Liver (tissue), 9 donors: ENCODE measurements around the gene TFF1. TPM values are rescaled to one million over a fixed set of nuclear protein-coding genes. Genes with fewer than 3 reads are reported as not detected.

Experiments used
- DNase-seq: peaks from one replicate; pipeline ENCODE4 v3.0.0-alpha.2; 2017; ENCODE audit warnings: low spot score
- H3K27ac ChIP-seq, 2 donors: one replicate each; pipeline ENCODE4 v1.7.0; 2013; ENCODE audit warnings: inconsistent platforms in 2 of 2, low read length in 2 of 2, control low read depth in 1 of 2, low read depth in 1 of 2, mild to moderate bottlenecking in 1 of 2
- H3K27me3 ChIP-seq, 4 donors: one replicate each; pipeline versions ENCODE4 v1.6.1 to v1.7.0; 2013; ENCODE audit warnings: low read length in 3 of 4, inconsistent platforms in 1 of 4, mild to moderate bottlenecking in 1 of 4, moderate library complexity in 1 of 4; ENCODE audit not compliant: control insufficient read depth in 4 of 4, insufficient read depth in 4 of 4
- H3K36me3 ChIP-seq, 4 donors: one replicate each; pipeline versions ENCODE4 v1.6.1 to v1.7.0; 2013; ENCODE audit warnings: low read length in 3 of 4, mild to moderate bottlenecking in 3 of 4, low read depth in 1 of 4, moderate library complexity in 1 of 4; ENCODE audit not compliant: control insufficient read depth in 4 of 4, insufficient read depth in 3 of 4
- H3K4me1 ChIP-seq, 4 donors: one replicate each; pipeline versions ENCODE4 v1.6.1 to v1.7.0; 2013; ENCODE audit warnings: low read length in 3 of 4, mild to moderate bottlenecking in 3 of 4, moderate library complexity in 1 of 4; ENCODE audit not compliant: control insufficient read depth in 4 of 4, insufficient read depth in 4 of 4
- H3K4me3 ChIP-seq, 3 donors: one replicate each; pipeline versions ENCODE4 v1.6.1 to v1.7.0; 2013; ENCODE audit warnings: low read length in 3 of 3, control low read depth in 1 of 3, low read depth in 1 of 3, mild to moderate bottlenecking in 1 of 3
- H3K9ac ChIP-seq, 2 donors: one replicate each; pipeline ENCODE4 v1.7.0; 2013; ENCODE audit warnings: low read length in 2 of 2, mild to moderate bottlenecking in 2 of 2, moderate library complexity in 2 of 2, control low read depth in 1 of 2, low read depth in 1 of 2
- H3K9me3 ChIP-seq, 4 donors: one replicate each; pipeline versions ENCODE4 v1.6.1 to v1.7.0; 2013; ENCODE audit warnings: low read length in 3 of 4; ENCODE audit not compliant: control insufficient read depth in 4 of 4
- ATF3 ChIP-seq: IDR thresholded peaks from 2 replicates; pipeline ENCODE4 v1.6.1; 2016; ENCODE audit warnings: antibody characterized with exemption
- EGR1 ChIP-seq, 2 donors: IDR thresholded peaks; 2 replicates each; pipeline ENCODE4 v1.6.1; 2016 to 2018; ENCODE audit warnings: antibody characterized with exemption in 2 of 2, low read depth in 2 of 2
- FOXA1 ChIP-seq: IDR thresholded peaks from 2 replicates; pipeline ENCODE4 v1.6.1; 2016; ENCODE audit warnings: antibody characterized with exemption
- FOXA2 ChIP-seq: IDR thresholded peaks from 2 replicates; pipeline ENCODE4 v1.6.1; 2016; ENCODE audit warnings: antibody characterized with exemption
- GABPA ChIP-seq, 2 donors: IDR thresholded peaks in 1 of 2; conservative IDR thresholded peaks in 1 of 2; 2 replicates each; pipeline ENCODE4 v1.6.1; 2016; ENCODE audit warnings: antibody characterized with exemption in 2 of 2, mild to moderate bottlenecking in 1 of 2, moderate library complexity in 1 of 2
- HNF4A ChIP-seq, 2 donors: conservative IDR thresholded peaks; 2 replicates each; pipeline ENCODE4 v1.6.1; 2016; ENCODE audit warnings: antibody characterized with exemption in 2 of 2, mild to moderate bottlenecking in 2 of 2
- HNF4G ChIP-seq: IDR thresholded peaks from 2 replicates; pipeline ENCODE4 v1.6.1; 2016; ENCODE audit warnings: antibody characterized with exemption
- JUND ChIP-seq, 2 donors: IDR thresholded peaks; 2 replicates each; pipeline ENCODE4 v1.6.1; 2016; ENCODE audit warnings: antibody characterized with exemption in 2 of 2
- MAX ChIP-seq: IDR thresholded peaks from 2 replicates; pipeline ENCODE4 v1.6.1; 2016; ENCODE audit warnings: antibody characterized with exemption
- NR2F2 ChIP-seq: IDR thresholded peaks from 2 replicates; pipeline ENCODE4 v1.6.1; 2016; ENCODE audit warnings: antibody characterized with exemption
- RAD21 ChIP-seq, 2 donors: IDR thresholded peaks; 2 replicates each; pipeline ENCODE4 v1.6.1; 2016; ENCODE audit warnings: antibody characterized with exemption in 2 of 2, mild to moderate bottlenecking in 2 of 2
- RXRA ChIP-seq, 2 donors: IDR thresholded peaks; 2 replicates each; pipeline ENCODE4 v1.6.1; 2017 to 2018; ENCODE audit warnings: antibody characterized with exemption in 2 of 2, mild to moderate bottlenecking in 1 of 2
- SP1 ChIP-seq: IDR thresholded peaks from 2 replicates; pipeline ENCODE4 v1.6.1; 2018; ENCODE audit warnings: antibody characterized with exemption, mild to moderate bottlenecking
- TAF1 ChIP-seq: conservative IDR thresholded peaks from 2 replicates; pipeline ENCODE4 v1.6.1; 2016; ENCODE audit warnings: antibody characterized with exemption, mild to moderate bottlenecking
- YY1 ChIP-seq: IDR thresholded peaks from 2 replicates; pipeline ENCODE4 v1.6.1; 2016; ENCODE audit warnings: antibody characterized with exemption, mild to moderate bottlenecking
- ZBTB33 ChIP-seq: IDR thresholded peaks from 2 replicates; pipeline ENCODE4 v1.6.1; 2016; ENCODE audit warnings: antibody characterized with exemption
- whole genome bisulfite sequencing: extraction: QIAGEN DNeasy Blood & Tissue Kit; methylation state at CpG from one replicate; pipeline ENCODE4 v1.1.7; 2013; 5-methylcytosine and 5-hydroxymethylcytosine counted together
- polyA plus RNA-seq, 2 donors: library from polyadenylated mRNA; stranded (reverse) in 1 of 2; unstranded in 1 of 2; fragments of 200-250 nt in 1 of 2; fragments of >200 nt in 1 of 2; fragmentation: Nextera tagmentation in 1 of 2; extraction: Ambion mirVana in 1 of 2; gene quantifications; one replicate each; pipeline versions ENCODE4 v1.2.1 to v1.2.3, GENCODE V29; 2013 to 2015
- total RNA-seq, 2 donors: library from RNA; depleted of rRNA; stranded (reverse); fragments of >200 nt; gene quantifications; one replicate each; pipeline ENCODE4 v1.2.3, GENCODE V29; 2014
- TF ChIP-seq, protein P1 (sequence below): fragments of 150-350 bp; IDR thresholded peaks from 2 replicates; pipeline ENCODE4 v1.5.1; 2017; ENCODE audit warnings: improper control_type of control experiment, low read depth, low read length; ENCODE audit not compliant: missing input control
- donor health status: healthy.
- donor health status: healthy.
- donor health status: healthy.
- donor health status: healthy.
- donor health status: healthy.

The TFF1 gene
- total and polyA plus RNA-seq, 4 donors: not detected

DNA sequence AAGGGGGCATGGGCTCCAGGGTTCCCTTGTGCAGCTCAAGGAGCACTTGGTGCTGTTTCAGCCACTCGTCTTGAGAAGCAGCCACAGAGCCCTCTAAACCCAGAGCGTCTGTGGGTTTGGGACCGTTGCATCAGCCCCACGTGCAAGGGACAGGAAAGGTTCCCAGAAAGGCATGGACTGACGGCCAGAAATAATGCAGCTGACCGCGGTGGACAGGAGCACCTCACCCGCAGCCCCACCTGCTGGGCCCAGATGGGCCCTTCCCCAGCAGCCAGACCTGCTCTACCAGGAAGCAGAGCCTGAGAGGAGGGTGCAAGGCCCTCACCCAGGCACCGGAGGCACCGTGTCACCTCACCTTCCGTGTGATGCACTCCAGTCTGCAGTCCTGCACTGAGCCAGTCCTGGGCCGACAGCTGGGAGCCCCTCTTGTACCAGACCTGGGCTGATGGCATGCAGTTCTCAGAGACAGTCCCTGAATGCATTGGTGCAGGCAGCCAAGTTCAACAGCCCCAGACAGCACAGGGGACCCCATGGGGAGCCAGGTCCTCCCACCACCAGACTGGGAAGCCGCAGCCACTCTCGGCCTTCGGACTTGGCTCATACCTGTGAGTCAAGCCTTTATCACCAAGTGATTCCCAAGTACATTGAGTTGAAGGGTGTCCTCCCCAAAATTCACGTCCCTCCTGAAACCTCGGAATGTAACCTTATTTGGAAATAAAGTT lies 46.3 kb downstream of the TFF1 start:
- Histone ChIP-seq H3K36me3 (no peaks in the 10 kb centered on the region), H3K4me1 (no peaks in the 10 kb centered on the region), H3K4me3 (no peak overlapping the region), H3K27ac (no peak overlapping the region), H3K27me3 (peaks cover 0 to 4% (median 0%) of the 10 kb centered on the region in 4 donors), H3K9me3 (no peaks in the 10 kb centered on the region), H3K9ac (no peak overlapping the region)
- WGBS: 73% methylated on average over 17 of the region's 17 CpGs
- no peak for DNase-seq
- no peak for TF ChIP-seq GABPA (IDR thresholded peaks at IDR 0.05 in 1 of 2, conservative IDR thresholded peaks at IDR 0.05 in 1 of 2)
- TF ChIP-seq NR2F2: no peak
- no peak for TF ChIP-seq MAX
- TF ChIP-seq EGR1 (IDR thresholded peaks at IDR 0.05; ENCODE audit: low read depth in 2 of 2): no peak
- TF ChIP-seq YY1: no peak
- TF ChIP-seq RXRA (IDR thresholded peaks at IDR 0.05): no peak
- TF ChIP-seq FOXA1: no peak
- TF ChIP-seq RAD21 (IDR thresholded peaks at IDR 0.05): no peak
- no peak for TF ChIP-seq SP1
- no peak for TF ChIP-seq TAF1
- no peak for TF ChIP-seq JUND (IDR thresholded peaks at IDR 0.05)
- no peak for TF ChIP-seq FOXA2
- TF ChIP-seq ZBTB33: no peak

- Histone ChIP-seq H3K27me3 (peaks cover 0 to 4% (median 0%) of the 10 kb centered on the region in 4 donors), H3K9me3 (no peaks in the 10 kb centered on the region), H3K27ac (no peak overlapping the region), H3K9ac (no peak overlapping the region), H3K4me1 (no peaks in the 10 kb centered on the region), H3K36me3 (no peaks in the 10 kb centered on the region), H3K4me3 (no peak overlapping the region)
- 61% methylated on average over 10 of the region's 10 CpGs for WGBS
- DNase-seq: no peak
- TF ChIP-seq EGR1 (IDR thresholded peaks at IDR 0.05; ENCODE audit: low read depth in 2 of 2) (no peak), ATF3 (no peak)
These were observed 47.0 kb downstream of the TFF1 start for GRCh38 chr21:42319376-42319775.

DNA sequence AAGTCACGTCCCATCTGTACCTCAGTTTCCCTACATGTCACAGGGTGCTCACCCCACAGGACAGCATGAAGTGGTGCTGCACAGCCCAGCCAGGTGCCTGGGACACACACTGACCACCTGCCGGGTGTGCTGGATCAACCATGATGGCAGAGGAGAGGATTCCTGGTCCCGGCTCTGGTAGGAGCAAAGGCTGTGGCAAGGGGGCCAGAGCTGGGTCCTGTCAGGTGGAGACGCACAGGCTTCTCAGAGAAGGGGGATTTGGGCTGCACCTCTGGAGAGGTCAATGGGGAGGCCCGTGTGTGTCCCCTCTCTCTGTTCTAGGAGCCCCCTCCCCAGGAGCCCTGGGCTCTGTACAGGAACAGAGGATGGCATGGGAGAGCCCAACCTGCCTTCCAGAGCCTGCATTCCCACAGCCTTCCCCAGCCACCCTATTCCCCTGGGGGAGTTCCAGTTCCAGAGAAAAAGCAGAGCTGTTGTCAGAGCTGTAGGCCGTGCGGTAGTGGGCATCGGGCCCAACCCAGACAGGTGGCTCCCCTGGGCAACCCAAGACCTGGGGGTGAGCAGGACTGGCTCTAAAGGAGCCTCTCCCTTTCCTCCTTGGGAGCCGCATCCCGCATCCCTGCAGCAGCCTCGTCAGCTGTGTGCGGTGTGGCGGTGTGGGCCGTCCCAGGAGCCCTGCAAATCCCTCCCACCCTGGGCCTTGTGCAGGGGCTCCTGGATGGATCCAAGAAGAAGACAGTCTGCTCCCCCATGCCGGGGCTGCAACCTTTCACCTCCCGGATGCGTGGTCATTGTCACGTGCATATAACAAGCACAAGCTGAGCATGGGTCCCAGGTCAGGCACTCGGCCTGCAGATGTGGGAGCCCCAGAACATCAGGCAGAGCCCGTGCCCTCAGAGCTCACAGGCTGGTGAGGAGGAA lies 48.2 kb downstream of the TFF1 start:
- TF ChIP-seq, protein P1, sequence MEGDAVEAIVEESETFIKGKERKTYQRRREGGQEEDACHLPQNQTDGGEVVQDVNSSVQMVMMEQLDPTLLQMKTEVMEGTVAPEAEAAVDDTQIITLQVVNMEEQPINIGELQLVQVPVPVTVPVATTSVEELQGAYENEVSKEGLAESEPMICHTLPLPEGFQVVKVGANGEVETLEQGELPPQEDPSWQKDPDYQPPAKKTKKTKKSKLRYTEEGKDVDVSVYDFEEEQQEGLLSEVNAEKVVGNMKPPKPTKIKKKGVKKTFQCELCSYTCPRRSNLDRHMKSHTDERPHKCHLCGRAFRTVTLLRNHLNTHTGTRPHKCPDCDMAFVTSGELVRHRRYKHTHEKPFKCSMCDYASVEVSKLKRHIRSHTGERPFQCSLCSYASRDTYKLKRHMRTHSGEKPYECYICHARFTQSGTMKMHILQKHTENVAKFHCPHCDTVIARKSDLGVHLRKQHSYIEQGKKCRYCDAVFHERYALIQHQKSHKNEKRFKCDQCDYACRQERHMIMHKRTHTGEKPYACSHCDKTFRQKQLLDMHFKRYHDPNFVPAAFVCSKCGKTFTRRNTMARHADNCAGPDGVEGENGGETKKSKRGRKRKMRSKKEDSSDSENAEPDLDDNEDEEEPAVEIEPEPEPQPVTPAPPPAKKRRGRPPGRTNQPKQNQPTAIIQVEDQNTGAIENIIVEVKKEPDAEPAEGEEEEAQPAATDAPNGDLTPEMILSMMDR: no peak
- TF ChIP-seq FOXA1: no peak
- no peak for TF ChIP-seq NR2F2
- TF ChIP-seq ATF3: no peak
- no peak for TF ChIP-seq RAD21 (IDR thresholded peaks at IDR 0.05)
- no peak for TF ChIP-seq FOXA2
- TF ChIP-seq GABPA (IDR thresholded peaks at IDR 0.05 in 1 of 2, conservative IDR thresholded peaks at IDR 0.05 in 1 of 2): no peak
- no peak for TF ChIP-seq TAF1
- TF ChIP-seq HNF4A (conservative IDR thresholded peaks at IDR 0.05): no peak
- no peak for TF ChIP-seq MAX
- TF ChIP-seq JUND (IDR thresholded peaks at IDR 0.05): no peak
- no peak for TF ChIP-seq EGR1 (IDR thresholded peaks at IDR 0.05; ENCODE audit: low read depth in 2 of 2)
- TF ChIP-seq ZBTB33: no peak
- TF ChIP-seq HNF4G: no peak
- Histone ChIP-seq H3K36me3 (no peaks in the 10 kb centered on the region), H3K27ac (no peak overlapping the region), H3K9me3 (no peaks in the 10 kb centered on the region), H3K4me1 (peaks cover 0 to 1% (median 0%) of the 10 kb centered on the region in 4 donors), H3K9ac (no peak overlapping the region), H3K4me3 (no peak overlapping the region), H3K27me3 (peaks cover 0 to 4% (median 0%) of the 10 kb centered on the region in 4 donors)
- no peak for DNase-seq
- 88% methylated on average over 20 of the region's 20 CpGs for WGBS
